Astrocyte (in vitro differentiated cells and primary cell): ENCODE measurements around the gene PSMD2.

Experiments used
- EZH2 ChIP-seq: IDR thresholded peaks from 2 replicates; pipeline ENCODE4 v1.6.1; 2012; ENCODE audit warnings: mild to moderate bottlenecking, low read length, inconsistent platforms; ENCODE audit not compliant: insufficient read depth
- TF ChIP-seq, protein P1 (sequence below): IDR thresholded peaks from 2 replicates; pipeline ENCODE4 v1.5.1; 2011; ENCODE audit warnings: low read depth, mild to moderate bottlenecking, inconsistent platforms, low read length, moderate library complexity; ENCODE audit not compliant: insufficient read depth

DNA sequence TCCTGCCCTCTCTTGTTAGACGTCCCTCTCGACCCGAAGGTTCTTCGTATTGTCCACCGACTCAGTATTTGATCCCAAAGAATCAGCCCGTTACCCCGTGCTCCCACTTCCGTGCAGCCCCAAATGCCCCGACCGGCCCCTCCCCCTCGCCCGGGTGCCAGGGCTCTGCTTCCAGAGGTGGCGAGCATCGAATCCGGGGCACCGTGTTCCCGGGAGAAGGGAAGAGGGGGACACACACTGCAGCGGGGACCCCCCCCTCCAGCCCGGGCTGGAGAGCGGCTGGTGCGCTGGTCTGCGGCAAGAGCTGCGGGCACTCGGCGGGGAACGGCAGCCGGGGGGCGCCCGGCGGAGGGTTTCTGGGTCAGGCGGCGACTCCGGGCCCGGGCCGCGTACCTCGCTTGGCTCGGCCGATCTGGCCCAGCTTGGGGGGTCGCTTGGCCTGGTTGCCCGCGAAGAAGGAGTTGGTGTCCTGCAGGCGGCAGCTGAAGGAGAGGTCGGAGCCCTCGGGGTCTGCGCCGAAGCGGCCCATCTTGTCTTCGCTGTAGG lies 38.2 kb upstream of the PSMD2 start:
- TF ChIP-seq, protein P1, sequence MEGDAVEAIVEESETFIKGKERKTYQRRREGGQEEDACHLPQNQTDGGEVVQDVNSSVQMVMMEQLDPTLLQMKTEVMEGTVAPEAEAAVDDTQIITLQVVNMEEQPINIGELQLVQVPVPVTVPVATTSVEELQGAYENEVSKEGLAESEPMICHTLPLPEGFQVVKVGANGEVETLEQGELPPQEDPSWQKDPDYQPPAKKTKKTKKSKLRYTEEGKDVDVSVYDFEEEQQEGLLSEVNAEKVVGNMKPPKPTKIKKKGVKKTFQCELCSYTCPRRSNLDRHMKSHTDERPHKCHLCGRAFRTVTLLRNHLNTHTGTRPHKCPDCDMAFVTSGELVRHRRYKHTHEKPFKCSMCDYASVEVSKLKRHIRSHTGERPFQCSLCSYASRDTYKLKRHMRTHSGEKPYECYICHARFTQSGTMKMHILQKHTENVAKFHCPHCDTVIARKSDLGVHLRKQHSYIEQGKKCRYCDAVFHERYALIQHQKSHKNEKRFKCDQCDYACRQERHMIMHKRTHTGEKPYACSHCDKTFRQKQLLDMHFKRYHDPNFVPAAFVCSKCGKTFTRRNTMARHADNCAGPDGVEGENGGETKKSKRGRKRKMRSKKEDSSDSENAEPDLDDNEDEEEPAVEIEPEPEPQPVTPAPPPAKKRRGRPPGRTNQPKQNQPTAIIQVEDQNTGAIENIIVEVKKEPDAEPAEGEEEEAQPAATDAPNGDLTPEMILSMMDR = no peak
- peak; percentile 71 for TF ChIP-seq EZH2
